NCI-H2227 (cell line): ENCODE results near the gene RASSF7.

Experiments
- DNase-seq: peaks from one replicate; lab custom pipeline; 2025; ENCODE audit not compliant: unreplicated experiment; lab: John Stamatoyannopoulos, UW

RASSF7 gene

GRCh38 chr11:532527-532985 is 28.2 kb upstream of the RASSF7 start:
- DNase-seq = no peak

DNA sequence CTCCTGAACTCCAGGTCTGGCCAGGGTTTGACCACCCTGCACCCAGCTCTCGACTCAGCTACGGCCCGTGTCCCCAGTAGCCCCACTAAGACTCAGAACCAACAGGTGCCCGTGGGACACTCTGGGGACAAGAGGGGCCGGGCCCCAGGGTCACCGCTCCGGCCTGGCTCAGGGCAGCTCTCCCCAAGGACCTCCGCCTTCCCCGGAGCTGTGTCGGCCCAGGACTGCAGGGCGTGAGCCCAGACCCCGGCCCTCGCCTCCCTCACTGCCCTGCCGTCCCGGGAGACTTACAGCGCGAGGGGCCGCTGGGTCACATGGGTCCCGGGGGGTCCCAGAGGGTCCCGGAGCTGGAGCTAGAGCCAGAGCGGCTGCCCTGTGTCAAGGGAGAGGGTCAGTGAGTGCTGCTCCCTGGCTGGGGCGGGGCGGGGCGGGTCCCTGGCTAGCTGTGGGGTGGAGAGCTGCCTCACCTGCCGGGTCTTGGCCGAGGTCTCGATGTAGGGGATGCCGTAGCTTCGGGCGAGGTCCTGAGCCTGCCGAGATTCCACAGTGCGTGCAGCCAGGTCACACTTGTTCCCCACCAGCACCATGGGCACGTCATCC is 27.7 kb upstream of the RASSF7 start:
- DNase-seq = no peak

- DNase-seq = no peak
These were observed 27.0 kb upstream of the RASSF7 start for GRCh38 chr11:533586-534395.

GRCh38 chr11:534396-535209 is 26.2 kb upstream of the RASSF7 start:
- peak; percentile 49 for DNase-seq

GRCh38 chr11:535210-535518 is 25.6 kb upstream of the RASSF7 start:
- peak; percentile 84 for DNase-seq

DNA sequence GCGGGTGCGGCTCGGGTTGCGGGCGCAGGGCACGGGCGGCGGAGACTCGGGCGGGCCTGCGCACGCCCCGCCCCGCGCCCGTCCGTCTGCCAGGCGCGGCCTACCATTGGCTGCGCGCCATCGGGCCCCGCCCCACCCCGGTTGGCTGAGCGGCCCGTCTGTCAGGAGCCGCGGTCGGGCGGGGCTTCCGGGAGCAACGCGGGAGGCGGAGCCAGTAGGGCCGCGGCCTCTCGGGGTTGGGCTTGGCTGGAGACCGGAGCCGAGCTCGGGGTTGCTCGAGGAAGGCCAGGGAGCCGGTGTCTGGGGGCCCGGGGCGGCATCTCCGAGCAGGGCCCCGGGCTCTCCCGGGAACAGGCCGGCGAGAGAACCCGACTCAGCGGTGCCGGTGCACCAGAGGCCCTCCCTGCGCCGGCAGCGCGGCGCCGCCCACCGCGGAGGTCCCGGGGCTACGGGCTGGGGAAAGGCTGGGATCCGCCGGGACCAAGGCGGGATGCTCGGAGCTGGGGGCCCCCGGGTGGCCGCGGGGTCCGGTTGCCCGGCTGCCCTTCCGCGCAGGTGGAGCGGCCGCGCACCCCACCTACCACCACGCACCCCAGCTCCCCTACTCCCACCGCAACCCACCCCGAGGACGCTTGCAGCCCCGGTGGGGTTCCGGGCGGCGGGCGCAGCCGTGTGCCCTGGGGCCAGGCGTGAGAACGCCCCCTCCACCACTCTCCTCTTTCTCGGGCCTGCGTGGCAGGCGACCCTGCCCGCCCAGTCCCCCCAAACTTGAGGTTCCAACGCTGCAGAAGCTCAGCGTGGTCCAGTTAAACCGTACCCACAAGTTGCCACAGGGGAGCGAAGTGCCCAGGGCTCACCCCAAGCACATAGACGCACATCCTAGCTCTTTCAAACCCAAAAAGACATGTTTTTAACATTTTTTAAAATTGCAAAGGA is 25.0 kb upstream of the RASSF7 start, which contains the start of gene HRAS:
HRAS (minus strand) TSS at position 58 of the 936 bp plus-strand sequence.
- DNase-seq = peak; percentile 98

GRCh38 chr11:536841-537621 is 23.7 kb upstream of the RASSF7 start, which contains the start of gene LRRC56:
Gene LRRC56, plus strand, starts transcription at chr11:537527. Its CDS starts 3,158 bp downstream, at chr11:540685.
- DNase-seq = no peak

DNA sequence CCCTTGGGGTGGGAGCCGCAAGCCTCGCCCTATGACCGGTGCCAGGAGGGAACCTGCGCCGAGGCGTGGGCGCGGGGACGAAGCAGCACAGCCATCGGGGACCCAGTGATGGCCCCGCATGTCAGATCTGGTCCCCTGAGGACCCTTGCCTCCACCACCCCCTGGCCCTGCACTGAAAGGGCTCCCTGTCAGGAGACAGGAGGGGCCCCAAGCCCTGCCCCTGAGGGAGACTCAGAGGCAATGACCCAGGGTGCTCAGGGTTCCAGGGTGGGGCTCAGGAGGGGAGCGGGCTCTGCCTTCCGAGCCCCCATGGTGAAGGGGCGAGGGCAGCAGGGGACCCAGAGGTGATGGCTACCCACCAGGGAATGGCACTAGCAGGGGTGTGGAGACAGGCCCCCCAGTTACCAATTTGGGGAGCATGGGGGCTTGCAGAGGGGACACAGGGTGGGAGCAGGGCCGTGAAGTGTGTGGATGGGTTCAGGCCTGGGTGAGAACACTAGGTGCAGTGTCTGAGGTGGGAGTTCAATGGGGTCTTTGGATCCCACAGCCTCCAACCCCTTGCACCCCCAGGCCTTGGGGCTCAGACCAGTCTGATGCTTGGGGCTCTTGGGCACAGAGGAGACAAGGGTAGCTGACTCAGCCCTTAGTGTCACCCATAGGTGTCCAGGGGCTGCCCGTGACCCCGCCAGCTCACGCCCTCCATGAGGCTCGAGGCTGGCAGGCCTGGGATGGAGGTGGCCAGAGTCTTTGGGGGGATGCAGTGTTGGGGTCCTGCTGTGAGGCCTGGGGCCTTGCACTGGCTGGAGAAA is 22.9 kb upstream of the RASSF7 start:
- no peak for DNase-seq

DNA sequence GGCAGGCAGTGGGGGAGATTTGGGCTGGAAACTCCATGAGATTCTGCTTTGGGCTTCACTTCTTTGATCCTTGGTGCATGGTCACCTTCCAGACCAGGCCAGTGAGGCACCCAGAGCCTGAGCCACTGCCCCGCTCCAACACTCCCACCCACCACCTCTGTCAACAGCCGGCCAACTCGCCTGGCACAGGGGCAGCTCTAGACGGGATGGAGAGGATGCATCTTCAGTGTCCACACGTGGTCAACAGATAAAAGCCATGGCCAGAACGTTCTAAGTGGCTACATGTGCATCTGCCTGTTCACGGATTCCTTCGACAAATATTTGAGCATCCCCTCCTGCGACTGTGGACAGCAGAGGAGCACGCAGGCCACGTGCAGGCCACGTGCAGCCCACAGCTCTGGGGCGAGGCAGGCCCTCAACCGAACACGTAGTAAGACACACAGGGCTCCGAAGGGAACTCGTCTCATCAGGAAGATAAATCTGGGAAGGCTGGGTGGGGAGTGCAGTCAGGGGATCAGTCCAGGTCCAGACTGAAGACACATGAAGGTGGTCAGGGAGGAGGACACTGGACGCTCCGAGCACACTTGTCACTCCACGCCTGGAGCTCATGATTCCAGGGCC is 22.2 kb upstream of the RASSF7 start:
- no peak for DNase-seq

DNA sequence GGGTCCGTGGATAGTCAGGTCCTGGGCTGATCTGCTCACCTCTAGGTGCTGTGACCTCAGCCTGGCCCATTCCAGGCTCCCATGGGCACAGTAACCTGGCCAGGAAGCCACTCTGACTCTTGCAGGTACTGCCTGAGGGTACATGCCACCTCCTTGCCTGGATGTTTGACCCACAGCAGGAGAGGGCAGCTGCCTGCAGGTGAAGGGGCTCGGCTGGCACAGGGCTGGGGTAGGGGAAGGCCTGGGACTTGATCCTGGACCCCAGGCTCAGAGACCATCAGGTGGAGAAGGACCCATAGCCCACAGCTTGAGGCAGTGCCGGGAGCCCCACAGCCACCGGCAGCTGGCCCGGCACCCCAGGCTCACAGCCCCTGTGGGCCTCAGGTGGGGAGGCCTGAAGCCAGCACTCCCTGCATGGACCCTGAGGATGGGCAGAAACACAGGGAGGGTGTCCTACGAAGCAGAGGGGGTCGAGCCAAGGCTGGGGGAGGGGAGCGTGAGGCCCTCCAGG is 20.7 kb upstream of the RASSF7 start:
- no peak for DNase-seq

- no peak for DNase-seq
These were observed 20.0 kb upstream of the RASSF7 start for GRCh38 chr11:540583-541432.

- DNase-seq = no peak
These were observed 19.3 kb upstream of the RASSF7 start for GRCh38 chr11:541433-541885.

- no peak for DNase-seq
These were observed 16.0 kb upstream of the RASSF7 start for GRCh38 chr11:544817-545166.

GRCh38 chr11:545171-545570 is 15.6 kb upstream of the RASSF7 start:
- DNase-seq = no peak

- DNase-seq = peak; percentile 86
These were observed 11.8 kb upstream of the RASSF7 start for GRCh38 chr11:548700-549603.

DNA sequence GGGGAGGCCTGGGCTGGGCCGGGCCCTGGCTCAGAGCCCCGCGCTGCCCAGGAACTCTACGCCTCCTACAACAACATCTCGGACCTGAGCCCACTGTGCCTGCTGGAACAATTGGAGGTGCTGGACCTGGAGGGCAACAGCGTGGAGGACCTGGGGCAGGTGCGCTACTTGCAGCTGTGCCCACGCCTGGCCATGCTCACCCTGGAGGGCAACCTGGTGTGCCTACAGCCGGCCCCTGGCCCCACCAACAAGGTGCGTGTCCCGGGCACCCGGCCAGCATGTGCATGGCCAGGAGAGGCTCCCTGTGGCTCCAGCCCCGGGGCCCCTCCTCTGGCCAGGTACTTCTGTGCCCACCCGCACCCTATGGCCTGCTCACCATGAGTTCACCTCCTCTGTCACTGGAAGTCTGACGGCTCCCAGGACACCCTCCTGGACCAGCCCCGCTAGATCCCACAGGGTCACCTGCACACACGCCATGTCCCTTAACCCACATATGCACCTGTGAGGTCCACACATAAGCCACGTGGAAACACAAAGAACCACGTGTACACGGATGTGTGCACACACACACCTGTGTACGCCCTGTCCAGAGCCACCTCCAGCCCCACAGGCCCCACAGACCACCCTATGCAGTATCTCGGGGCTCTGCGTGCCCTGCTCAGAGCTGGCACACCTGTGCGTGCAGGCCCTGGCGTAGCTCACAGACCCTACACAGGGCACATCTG is 10.6 kb upstream of the RASSF7 start:
- no peak for DNase-seq
